Parathyroid adenoma (tissue), 2 donors: ENCODE measurements around the gene ARL6IP5.
A peak's percentile ranks its signal among the peaks of the same experiment; 100 is the strongest.

Experiments used
- H2AFZ ChIP-seq: fragments of 300-600 bp; sonication (generic); one replicate; pipeline ENCODE4 v1.7.0; 2017; ENCODE audit warnings: antibody characterized with exemption, mild to moderate bottlenecking
- H3K27ac ChIP-seq: fragments of 300-600 bp; sonication (generic); one replicate; pipeline ENCODE4 v1.7.0; 2017
- H3K27me3 ChIP-seq: fragments of 300-600 bp; sonication (generic); one replicate; pipeline ENCODE4 v1.7.0; 2017; ENCODE audit warnings: low read length; ENCODE audit not compliant: control insufficient read depth, insufficient read depth
- H3K36me3 ChIP-seq: fragments of 300-600 bp; sonication (generic); one replicate; pipeline ENCODE4 v1.7.0; 2017; ENCODE audit warnings: low read length; ENCODE audit not compliant: control insufficient read depth, insufficient read depth
- H3K4me1 ChIP-seq: fragments of 300-600 bp; sonication (generic); one replicate; pipeline ENCODE4 v1.7.0; 2017; ENCODE audit warnings: control low read depth
- H3K4me2 ChIP-seq: fragments of 300-600 bp; sonication (generic); one replicate; pipeline ENCODE4 v1.7.0; 2017; ENCODE audit warnings: low read length
- H3K4me3 ChIP-seq: fragments of 300-600 bp; sonication (generic); one replicate; pipeline ENCODE4 v1.7.0; 2017; ENCODE audit warnings: low read depth, low read length
- H3K79me2 ChIP-seq: fragments of 300-600 bp; sonication (generic); one replicate; pipeline ENCODE4 v1.7.0; 2017; ENCODE audit warnings: control low read depth
- H3K9ac ChIP-seq: fragments of 300-600 bp; sonication (generic); one replicate; pipeline ENCODE4 v1.7.0; 2017; ENCODE audit warnings: mild to moderate bottlenecking
- H3K9me3 ChIP-seq: fragments of 300-600 bp; sonication (generic); one replicate; pipeline ENCODE4 v1.7.0; 2017; ENCODE audit warnings: low read length; ENCODE audit not compliant: control insufficient read depth
- CTCF ChIP-seq: fragments of 300-600 bp; sonication (generic); IDR thresholded peaks from one replicate; pipeline ENCODE4 v1.7.0; 2017; ENCODE audit warnings: antibody characterized with exemption, mild to moderate bottlenecking
- donor health status: primary hyperparathyroidism.

ARL6IP5 gene

DNA sequence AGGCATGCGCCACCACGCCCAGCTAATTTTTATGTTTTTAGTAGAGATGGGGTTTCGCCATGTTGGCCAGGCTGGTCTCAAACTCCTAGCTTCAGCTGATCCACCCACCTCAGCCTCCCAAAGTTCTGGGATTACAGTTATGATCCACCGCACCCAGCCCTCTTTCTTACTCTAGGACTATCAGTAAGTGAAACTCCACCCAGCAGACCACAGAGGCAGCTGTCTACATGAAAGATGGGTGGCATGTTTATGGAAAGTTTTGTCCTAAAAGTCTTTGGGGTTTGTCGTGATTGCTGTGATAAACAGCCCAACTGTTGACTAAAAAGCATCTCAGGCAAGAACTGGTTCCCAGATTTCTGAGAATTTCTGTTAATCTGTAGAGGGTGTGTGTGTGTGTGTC lies 10.9 kb downstream of the ARL6IP5 start:
- no peak for TF ChIP-seq CTCF
- H3K27me3 ChIP-seq, result no peaks in the 10 kb centered on the region
- H3K9ac ChIP-seq, result no peak overlapping the region
- peaks cover 46% of the 10 kb centered on the region for H3K79me2 ChIP-seq
- no peaks in the 10 kb centered on the region for H3K36me3 ChIP-seq
- no peak overlapping the region for H2AFZ ChIP-seq
- H3K4me1 ChIP-seq, result peaks cover 28% of the 10 kb centered on the region
- peak overlapping the region; percentile 8 for H3K27ac ChIP-seq
- peak overlapping the region; percentile 38 for H3K4me3 ChIP-seq
- H3K4me2 ChIP-seq, result peak overlapping the region; percentile 20
- H3K9me3 ChIP-seq, result no peaks in the 10 kb centered on the region

GRCh38 chr3:69096299-69096698 lies 11.6 kb downstream of the ARL6IP5 start:
- Histone ChIP-seq H3K4me1 (peaks cover 26% of the 10 kb centered on the region), H3K4me3 (peak overlapping the region; percentile 38), H3K9ac (no peak overlapping the region), H3K27ac (peak overlapping the region; percentile 8), H3K79me2 (peaks cover 47% of the 10 kb centered on the region), H3K4me2 (peak overlapping the region; percentile 20), H3K36me3 (no peaks in the 10 kb centered on the region), H2AFZ (no peak overlapping the region), H3K27me3 (no peaks in the 10 kb centered on the region), H3K9me3 (no peaks in the 10 kb centered on the region)
- no peak for TF ChIP-seq CTCF

DNA sequence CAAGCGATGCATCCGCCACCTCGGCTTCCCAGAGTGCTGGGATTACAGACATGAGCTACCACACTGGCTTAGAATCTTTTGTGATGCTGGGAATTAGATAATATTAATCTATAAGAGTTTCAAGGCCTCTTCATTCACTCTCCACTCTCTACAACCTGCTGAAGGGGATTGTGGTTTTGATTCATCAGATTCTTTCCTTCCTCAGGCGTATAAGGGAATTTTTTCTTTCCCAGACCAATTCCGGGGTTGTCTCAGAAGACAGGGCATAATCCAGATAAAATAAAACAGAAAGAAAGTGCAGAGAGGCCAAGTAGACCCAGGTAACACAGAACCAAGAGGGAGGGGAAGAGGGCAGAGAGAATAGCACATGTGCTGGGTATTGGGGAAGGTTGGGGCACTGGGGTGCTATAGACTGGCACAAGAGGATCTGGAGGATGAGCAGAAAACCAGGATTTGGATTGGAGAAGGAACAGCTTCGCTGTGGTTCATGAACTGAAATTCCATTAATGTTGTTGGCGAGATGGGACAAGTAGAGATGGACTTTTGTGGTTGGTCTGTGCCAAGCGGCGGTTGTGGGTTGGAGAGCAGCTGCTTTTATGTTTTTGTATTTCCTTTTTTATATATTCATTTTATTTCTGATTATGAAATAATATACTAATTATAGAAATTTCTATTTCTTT lies 12.8 kb downstream of the ARL6IP5 start:
- Histone ChIP-seq H3K9ac (no peak overlapping the region), H3K9me3 (no peaks in the 10 kb centered on the region), H3K4me2 (no peak overlapping the region), H2AFZ (no peak overlapping the region), H3K4me3 (no peak overlapping the region), H3K79me2 (peaks cover 47% of the 10 kb centered on the region), H3K36me3 (no peaks in the 10 kb centered on the region), H3K27me3 (no peaks in the 10 kb centered on the region), H3K4me1 (peaks cover 15% of the 10 kb centered on the region), H3K27ac (no peak overlapping the region)
- TF ChIP-seq CTCF, result no peak

- H3K4me2 ChIP-seq, result no peak overlapping the region
- TF ChIP-seq CTCF, result no peak
- peaks cover 37% of the 10 kb centered on the region for H3K79me2 ChIP-seq
- no peak overlapping the region for H3K4me3 ChIP-seq
- H3K27ac ChIP-seq, result no peak overlapping the region
- peaks cover 5% of the 10 kb centered on the region for H3K4me1 ChIP-seq
- no peak overlapping the region for H3K9ac ChIP-seq
- no peaks in the 10 kb centered on the region for H3K9me3 ChIP-seq
- H3K27me3 ChIP-seq, result no peaks in the 10 kb centered on the region
- no peaks in the 10 kb centered on the region for H3K36me3 ChIP-seq
- no peak overlapping the region for H2AFZ ChIP-seq
Observed at GRCh38 chr3:69099576-69099975, 14.8 kb downstream of the ARL6IP5 start.

- H3K27me3 ChIP-seq, result no peaks in the 10 kb centered on the region
- no peaks in the 10 kb centered on the region for H3K9me3 ChIP-seq
- H3K4me3 ChIP-seq, result no peak overlapping the region
- H3K79me2 ChIP-seq, result peaks cover 27% of the 10 kb centered on the region
- peaks cover 3% of the 10 kb centered on the region for H3K4me1 ChIP-seq
- no peaks in the 10 kb centered on the region for H3K36me3 ChIP-seq
- no peak overlapping the region for H3K9ac ChIP-seq
- no peak overlapping the region for H3K4me2 ChIP-seq
- no peak overlapping the region for H2AFZ ChIP-seq
- no peak for TF ChIP-seq CTCF
- no peak overlapping the region for H3K27ac ChIP-seq
Observed at GRCh38 chr3:69102384-69102783, 17.6 kb downstream of the ARL6IP5 start.
